Measurements from ENCODE around the gene SCGB1C1. TPM values are rescaled to one million over a fixed set of nuclear protein-coding genes. Genes with fewer than 3 reads are reported as not detected.

SCGB1C1 gene
- total and polyA plus RNA-seq, 7 donors = not detected

DNA sequence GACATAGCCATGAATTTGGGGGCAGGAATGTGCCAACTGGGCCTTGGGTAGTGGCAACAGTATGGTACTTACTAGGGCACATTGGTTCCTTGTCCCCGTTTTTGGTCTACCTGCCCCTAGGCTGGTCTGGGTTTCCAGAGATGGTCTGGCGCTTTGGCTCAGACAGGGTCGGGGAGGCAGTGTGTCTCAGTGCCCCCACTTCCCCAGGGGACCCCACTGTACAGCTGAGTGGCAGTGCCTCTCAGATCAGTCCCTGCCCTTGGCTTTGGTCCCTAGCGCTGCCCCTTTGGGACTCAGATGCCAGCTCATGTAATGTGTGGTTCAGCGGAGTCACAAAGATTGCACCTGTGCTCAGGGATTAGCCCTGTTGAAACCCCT is 17.9 kb downstream of the SCGB1C1 start:
- peak; percentile 63 for DNase-seq
- intact Hi-C loops (cut with DNase I) = no loop called here
- Histone ChIP-seq H3K4me3 (no peak overlapping the region), H3K27ac (peak overlapping the region in 2 of 4 donors; percentile 99 to 100), H3K4me1 (peaks cover 0 to 36% (median 31%) of the 10 kb centered on the region in 4 donors), H3K27me3 (no peaks in the 10 kb centered on the region), H3K9me3 (no peaks in the 10 kb centered on the region), H3K36me3 (peaks cover 26 to 65% (median 51%) of the 10 kb centered on the region in 4 donors)
- TF ChIP-seq, protein P1, sequence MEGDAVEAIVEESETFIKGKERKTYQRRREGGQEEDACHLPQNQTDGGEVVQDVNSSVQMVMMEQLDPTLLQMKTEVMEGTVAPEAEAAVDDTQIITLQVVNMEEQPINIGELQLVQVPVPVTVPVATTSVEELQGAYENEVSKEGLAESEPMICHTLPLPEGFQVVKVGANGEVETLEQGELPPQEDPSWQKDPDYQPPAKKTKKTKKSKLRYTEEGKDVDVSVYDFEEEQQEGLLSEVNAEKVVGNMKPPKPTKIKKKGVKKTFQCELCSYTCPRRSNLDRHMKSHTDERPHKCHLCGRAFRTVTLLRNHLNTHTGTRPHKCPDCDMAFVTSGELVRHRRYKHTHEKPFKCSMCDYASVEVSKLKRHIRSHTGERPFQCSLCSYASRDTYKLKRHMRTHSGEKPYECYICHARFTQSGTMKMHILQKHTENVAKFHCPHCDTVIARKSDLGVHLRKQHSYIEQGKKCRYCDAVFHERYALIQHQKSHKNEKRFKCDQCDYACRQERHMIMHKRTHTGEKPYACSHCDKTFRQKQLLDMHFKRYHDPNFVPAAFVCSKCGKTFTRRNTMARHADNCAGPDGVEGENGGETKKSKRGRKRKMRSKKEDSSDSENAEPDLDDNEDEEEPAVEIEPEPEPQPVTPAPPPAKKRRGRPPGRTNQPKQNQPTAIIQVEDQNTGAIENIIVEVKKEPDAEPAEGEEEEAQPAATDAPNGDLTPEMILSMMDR (IDR thresholded peaks at IDR 0.05) = no peak
- TF ChIP-seq POLR2AphosphoS5 (IDR thresholded peaks at IDR 0.05) (no peak), EP300 (IDR thresholded peaks at IDR 0.05) (no peak), POLR2A (IDR thresholded peaks at IDR 0.05) (no peak)
- WGBS, 2 donors = 94% methylated on average over 5 of the region's 5 CpGs

DNA sequence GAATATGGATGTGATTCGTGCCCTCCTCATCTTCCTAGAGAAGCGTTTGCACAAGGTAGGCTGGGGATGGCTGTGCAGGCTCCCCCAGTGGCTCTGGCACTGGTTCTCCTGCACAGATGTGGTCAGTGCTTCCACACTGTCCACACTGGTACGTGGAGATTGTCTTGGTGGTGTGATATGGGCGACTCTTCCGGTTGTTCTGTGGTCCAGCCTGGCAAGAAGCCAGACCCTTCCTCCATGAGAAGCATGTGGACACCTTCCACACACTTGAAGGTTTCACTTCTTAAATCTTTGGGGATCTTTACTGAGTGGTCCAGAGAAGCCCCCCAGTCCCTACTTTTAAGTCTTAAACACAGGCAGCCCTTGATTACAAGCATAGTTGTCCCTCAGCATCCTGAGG is 18.4 kb downstream of the SCGB1C1 start:
- H3K36me3 ChIP-seq = peaks cover 30 to 70% (median 54%) of the 10 kb centered on the region in 4 donors
- 84 to 85% methylated on average over 5 of the region's 5 CpGs for WGBS, 2 donors
- DNase-seq = peak; percentile 54

DNA sequence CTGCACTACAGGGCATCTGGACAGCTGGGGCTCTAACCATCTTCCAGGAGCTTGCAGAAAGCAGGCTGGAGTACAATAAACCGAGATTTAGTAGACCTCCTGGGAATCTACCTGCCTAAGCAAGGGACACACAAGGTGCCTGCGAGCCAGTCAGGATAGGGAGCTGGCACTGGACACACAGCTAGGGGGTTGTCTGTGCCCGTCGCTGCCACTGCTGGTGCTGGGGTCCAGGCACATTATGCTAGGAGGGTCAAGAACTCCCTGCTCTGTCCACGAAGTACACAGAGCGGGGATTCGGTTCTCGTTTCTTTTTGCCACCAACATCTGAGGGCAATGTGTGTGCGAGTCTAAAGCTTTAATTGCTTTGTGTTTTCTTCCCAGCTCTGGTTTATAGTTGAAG is 18.9 kb downstream of the SCGB1C1 start:
- peaks cover 0 to 27% (median 23%) of the 10 kb centered on the region in 4 donors for H3K4me1 ChIP-seq
- TF ChIP-seq EP300 (IDR thresholded peaks at IDR 0.05) = no peak
- no peak for TF ChIP-seq POLR2AphosphoS5 (IDR thresholded peaks at IDR 0.05)
- TF ChIP-seq, protein P1 (IDR thresholded peaks at IDR 0.05) = no peak
- TF ChIP-seq POLR2A (IDR thresholded peaks at IDR 0.05) = no peak
- H3K27ac ChIP-seq = no peak overlapping the region
- H3K36me3 ChIP-seq = peaks cover 32 to 73% (median 54%) of the 10 kb centered on the region in 4 donors
- intact Hi-C loops (cut with DNase I) = no loop called here
- H3K9me3 ChIP-seq = no peaks in the 10 kb centered on the region
- peak; percentile 41 for DNase-seq
- no peak overlapping the region for H3K4me3 ChIP-seq
- WGBS, 2 donors = 87 to 94% methylated on average over 9 of the region's 9 CpGs
- H3K27me3 ChIP-seq = no peaks in the 10 kb centered on the region

More for the DNA sequence above, 18.4 kb downstream of the SCGB1C1 start:
- intact Hi-C loops (cut with DNase I) = no loop called here
- Histone ChIP-seq H3K27ac (peak overlapping the region in 1 of 4 donors; percentile 100), H3K27me3 (no peaks in the 10 kb centered on the region), H3K4me1 (peaks cover 0 to 31% (median 25%) of the 10 kb centered on the region in 4 donors), H3K9me3 (no peaks in the 10 kb centered on the region), H3K4me3 (no peak overlapping the region)
- TF ChIP-seq POLR2AphosphoS5 (IDR thresholded peaks at IDR 0.05) = no peak
- TF ChIP-seq, protein P1 (IDR thresholded peaks at IDR 0.05) = no peak
- no peak for TF ChIP-seq EP300 (IDR thresholded peaks at IDR 0.05)
- TF ChIP-seq POLR2A (IDR thresholded peaks at IDR 0.05) = no peak

GRCh38 chr11:212150-213100 is 19.5 kb downstream of the SCGB1C1 start:
- no peaks in the 10 kb centered on the region for H3K9me3 ChIP-seq
- peaks cover 32 to 73% (median 54%) of the 10 kb centered on the region in 4 donors for H3K36me3 ChIP-seq
- no peak overlapping the region for H3K27ac ChIP-seq
- 92 to 95% methylated on average over 17 of the region's 17 CpGs for WGBS, 2 donors
- intact Hi-C loops (cut with DNase I) = no loop called here
- H3K4me3 ChIP-seq = no peak overlapping the region
- no peak for TF ChIP-seq EP300 (IDR thresholded peaks at IDR 0.05)
- TF ChIP-seq, protein P1 (IDR thresholded peaks at IDR 0.05) = no peak
- TF ChIP-seq POLR2A (IDR thresholded peaks at IDR 0.05) = no peak
- TF ChIP-seq POLR2AphosphoS5 (IDR thresholded peaks at IDR 0.05) = no peak
- peaks cover 0 to 25% (median 23%) of the 10 kb centered on the region in 4 donors for H3K4me1 ChIP-seq
- DNase-seq = peak; percentile 55
- H3K27me3 ChIP-seq = no peaks in the 10 kb centered on the region

Data from sigmoid colon (tissue), 7 donors.